ENCODE results near the gene CHRNA4.

The CHRNA4 gene

GRCh38 chr20:63331741-63332400, 29.3 kb downstream of the CHRNA4 start:
- DNase-seq, result no peak

DNA sequence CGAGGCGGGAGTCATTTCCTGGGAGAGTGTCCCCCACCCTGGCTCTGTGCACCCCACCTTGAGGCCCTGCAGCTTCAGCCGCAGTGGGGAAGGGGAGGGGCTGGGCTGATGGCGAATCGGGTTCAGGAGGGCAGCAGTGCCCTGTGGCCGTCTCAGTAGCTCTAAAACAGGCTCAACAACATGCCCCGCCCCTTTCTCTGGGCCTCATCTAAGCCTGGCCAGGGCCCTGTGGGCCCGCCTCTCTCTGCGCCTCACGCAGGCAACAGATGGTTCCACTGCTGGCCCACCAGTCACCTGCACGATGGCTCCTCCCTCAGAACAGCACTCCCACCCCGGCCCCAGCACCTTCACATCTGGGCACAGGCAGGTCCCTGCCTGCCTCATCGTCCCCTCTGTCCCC, 30.2 kb downstream of the CHRNA4 start:
- peak; percentile 8 for DNase-seq

DNA sequence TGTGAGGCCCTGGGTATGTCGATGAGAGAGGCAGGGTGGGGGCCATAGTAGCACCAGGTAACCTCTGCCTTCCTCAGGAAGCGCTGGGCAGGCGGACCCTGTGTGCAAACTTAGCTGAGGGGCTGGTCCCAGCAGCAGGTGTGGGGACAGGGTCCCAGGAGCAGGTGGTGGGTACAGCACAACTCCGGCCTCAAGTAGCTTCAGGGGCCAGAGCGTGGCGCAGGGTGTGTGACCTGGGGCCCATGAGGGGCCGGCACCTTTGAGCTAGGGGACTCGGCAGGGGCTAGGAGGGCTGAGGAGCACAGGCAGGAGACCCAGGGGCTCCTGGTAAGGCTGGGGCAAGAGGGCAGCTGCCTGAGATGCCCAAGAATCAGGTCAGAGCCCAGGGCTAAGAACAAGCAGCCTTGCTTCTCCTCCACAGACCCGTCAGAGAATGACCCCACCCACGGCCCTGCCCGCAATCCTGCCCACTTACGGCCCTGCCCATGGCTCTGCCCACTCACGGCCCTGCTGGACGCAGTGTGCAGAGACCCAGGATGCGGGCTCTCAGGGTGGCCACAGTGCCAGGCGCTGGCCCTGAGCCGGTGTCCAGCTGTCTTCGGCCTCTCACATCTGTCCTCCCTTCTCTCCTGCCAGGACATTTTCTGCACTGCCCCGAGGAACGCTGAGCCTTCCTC, 30.9 kb downstream of the CHRNA4 start:
- DNase-seq, result no peak

GRCh38 chr20:63329331-63330083, 31.6 kb downstream of the CHRNA4 start:
- no peak for DNase-seq

DNA sequence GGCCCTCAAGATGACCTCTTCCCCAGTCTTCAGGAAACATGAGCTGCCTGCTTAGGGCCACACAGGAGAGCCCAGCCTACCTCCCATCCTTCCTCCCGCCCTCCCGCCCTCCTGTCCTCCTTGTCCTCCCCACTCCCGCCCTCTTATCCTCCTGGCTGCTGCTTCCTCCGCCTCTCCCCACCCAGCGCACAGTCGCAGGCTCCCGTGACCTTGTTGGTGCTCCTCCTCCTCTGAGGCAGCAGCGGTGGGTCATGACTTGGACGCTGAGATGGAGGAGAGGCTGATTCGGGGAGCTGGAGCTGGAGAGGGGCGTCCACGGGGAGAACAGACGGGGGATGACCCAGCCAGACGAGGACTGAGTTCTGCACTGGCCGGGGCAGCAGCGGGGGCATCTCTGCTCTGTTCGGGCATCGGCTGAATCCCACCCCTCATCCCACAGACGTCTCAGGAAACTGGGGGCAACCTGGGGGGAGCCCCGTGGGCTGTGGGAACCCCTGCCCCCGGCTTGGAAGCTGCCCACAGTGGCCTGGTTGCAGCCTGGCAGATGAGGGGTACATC, 32.4 kb downstream of the CHRNA4 start:
- no peak for DNase-seq

DNA sequence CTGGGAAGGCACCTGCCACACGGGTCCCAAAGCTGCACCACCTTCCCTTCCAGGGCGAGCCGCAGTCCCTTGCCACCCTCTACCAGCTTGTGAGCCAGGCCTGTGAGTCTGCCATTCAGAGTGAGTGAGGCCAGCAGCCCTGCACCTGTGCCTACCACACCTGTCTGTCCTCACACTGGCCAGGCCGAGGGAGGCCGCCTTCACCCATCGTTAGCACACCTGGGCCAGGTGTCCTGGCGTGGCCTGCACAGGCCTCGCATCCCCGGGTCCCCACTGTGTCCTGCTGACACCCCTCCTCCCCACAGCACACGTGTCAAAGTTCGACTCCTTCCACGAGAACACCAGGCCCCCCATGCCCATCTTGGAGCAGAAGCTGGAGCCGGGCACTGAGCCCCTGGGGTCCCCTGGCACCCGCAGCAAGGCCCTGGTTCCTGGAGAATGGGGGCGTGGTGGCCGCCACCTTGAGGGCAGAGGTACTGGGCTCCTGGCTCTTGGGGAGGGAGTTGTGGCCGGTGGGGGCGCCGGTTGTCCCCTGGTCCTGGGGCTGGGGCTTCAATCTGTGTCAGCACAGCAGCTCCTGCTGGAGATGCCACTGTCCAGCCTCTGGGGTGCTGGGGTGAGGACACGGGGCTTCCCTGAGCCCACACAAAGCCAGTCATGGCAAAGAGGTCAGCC, 33.0 kb downstream of the CHRNA4 start:
- no peak for DNase-seq

GRCh38 chr20:63327231-63327745, 33.9 kb downstream of the CHRNA4 start:
- no peak for DNase-seq

DNA sequence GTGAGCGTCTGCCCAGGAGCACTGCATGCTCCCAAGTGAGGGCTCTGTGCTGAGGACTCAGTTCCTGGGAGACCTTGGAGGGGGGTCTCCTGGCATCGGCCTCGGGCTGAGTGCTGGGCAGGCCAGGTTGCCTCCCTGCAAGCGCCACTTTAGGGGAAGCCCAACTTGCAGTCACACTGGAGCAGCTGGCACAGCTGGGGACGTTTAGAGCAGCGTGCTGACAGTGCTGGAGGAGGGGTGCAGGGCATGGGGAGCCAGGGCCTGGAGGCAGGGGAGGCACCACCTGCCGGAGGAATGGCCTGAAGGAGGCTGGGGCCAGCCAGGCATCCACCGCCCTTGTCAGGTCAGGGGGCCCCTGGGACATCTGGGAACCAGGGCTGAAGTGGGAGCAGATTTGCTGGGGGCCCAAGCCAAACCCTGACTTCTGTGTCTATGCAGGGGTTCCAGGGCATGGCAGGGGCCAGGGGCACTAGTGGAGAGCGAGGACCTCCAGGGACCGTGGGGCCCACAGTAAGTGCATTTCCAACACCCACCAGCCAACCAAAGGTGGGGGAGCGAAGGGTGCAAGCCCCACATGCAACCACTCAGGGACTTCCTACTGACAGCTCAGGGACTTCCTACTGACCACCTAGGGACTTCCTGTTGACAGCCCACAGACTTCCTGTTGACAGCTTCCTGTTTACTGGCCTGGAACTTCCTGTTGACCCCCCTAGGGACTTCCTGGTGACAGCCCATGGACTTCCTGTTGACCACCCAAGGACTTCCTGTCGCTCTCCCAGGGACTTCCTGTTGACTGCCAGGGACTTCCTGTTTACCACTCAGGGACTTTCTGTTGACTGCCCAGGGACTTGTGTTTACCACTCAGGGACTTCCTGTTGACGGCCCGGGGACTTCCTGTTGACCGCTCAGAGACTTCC, 34.6 kb downstream of the CHRNA4 start:
- no peak for DNase-seq

GRCh38 chr20:63325554-63326313, 35.4 kb downstream of the CHRNA4 start:
- no peak for DNase-seq

DNA sequence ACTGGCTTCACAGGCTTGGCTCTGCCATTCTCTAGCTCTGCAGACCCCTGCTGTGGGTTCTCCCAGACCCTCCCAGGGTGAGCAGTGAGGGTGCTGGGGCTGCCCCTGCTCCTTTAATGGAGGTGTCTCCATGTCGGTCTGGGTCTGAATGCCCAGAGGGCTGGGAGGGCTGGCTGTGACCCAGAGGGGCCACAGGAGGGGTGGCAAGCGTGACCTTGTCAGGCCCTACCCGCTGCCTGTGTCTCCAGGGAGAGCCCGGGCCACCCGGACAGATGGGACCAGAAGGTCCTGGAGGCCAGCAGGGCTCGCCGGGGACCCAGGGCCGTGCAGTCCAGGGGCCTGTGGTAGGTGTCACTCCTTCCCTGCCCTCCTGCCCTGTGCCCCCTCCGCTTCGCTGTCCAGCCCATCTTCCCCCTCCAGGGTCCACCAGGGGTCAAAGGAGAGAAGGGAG, 36.1 kb downstream of the CHRNA4 start:
- no peak for DNase-seq

DNA sequence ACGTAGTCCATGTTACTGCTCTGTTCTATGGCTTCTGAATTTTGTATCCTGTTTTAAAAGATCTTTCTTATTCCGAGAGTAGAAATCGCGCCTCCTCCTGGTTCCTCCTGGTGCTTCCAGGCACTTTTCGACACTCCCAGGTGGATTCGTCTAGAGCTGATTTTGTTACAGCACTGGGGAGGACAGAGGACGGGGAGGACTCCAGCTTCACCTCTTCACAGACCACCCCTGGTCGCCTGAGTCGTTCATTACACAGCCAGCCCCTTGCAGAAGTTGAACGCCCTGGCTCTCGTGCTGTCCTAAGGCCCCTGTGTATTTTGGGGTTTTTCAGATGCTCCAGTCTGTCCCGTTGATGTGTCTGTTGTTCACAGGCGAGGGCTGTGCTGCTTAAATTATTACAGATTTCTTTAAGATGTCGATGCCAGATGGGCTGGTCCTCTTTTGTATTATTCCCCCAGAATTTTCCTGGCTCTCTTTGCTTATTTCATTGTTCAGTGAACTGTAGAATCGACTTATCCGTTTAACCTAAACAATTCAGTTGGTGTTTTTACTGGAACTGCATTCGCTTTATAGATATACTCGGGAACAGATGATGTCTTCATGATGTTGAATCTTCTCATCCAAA, 37.7 kb downstream of the CHRNA4 start:
- DNase-seq, result no peak

DNA sequence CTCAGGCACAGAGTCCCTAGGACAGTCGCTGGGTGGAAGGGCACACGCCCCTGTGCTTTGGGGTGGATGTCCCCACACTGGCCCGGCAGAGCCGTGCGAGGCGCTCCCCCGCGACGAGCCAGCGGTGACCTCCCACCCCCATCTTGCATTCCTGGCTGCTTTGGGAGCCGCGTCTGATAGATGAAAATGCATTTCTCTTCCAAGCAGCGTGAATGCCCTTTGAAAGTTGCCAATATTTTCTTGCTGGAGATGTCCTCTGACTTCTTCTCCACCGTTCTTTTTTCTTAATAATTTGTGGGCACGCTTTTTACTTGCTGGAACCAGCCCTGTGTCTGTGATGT, 38.2 kb downstream of the CHRNA4 start:
- DNase-seq, result no peak

- no peak for DNase-seq
These were observed 38.8 kb downstream of the CHRNA4 start for GRCh38 chr20:63322146-63322932.

GRCh38 chr20:63321148-63321831, 39.9 kb downstream of the CHRNA4 start:
- no peak for DNase-seq

- no peak for DNase-seq
These were observed 40.5 kb downstream of the CHRNA4 start for GRCh38 chr20:63320616-63321147.

GRCh38 chr20:63320041-63320511, 41.1 kb downstream of the CHRNA4 start:
- DNase-seq, result no peak

DNA sequence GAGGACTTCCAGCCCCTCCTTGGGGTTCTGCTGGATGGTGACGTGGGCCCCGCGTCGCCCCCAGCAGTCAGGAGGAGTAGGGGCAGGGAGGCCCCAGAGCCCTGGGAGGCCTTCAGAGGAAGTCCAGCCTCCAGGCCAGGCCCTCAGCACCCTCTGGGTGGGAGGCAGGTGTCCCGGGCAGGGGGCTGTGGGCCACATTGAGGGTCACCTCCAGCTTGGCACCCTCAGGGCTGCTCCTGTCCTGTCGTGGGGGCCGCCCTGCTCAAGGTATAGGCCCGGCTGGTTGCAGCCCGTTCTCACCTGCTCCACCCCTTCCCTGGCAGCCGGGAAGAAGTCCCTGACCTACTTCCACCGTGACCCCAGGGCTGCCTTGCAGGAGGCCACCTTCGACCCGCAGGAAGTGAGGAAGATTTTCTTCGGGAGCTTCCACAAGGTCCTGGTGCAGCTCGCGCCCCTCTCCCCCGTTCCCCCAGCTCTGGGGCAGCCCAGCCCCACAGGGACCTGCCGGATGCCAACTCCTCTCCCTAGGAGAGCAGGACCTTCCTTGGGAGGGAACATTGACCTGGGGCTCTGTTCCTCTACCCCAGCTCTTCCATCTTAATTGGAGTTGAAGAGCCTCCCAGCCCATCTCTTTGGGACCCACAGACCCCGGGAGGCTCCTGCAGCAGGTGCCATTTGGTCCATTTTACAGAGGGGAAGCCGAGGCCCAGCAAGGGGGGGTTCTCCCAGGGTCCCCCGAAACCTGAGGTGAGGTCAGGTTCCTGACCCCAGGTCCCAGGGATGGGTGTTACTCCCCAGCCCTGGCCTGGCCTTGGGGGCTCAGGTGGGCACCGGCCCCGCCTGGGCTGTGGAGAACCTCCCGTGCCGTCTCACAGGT, 41.7 kb downstream of the CHRNA4 start:
- DNase-seq, result no peak
